ENCODE measurements around the gene ATP13A4.

Gene ATP13A4

GRCh38 chr3:193554811-193555210 is at the start of gene ATP13A4:
TSS of gene ATP13A4 (minus strand) at chr3:193554895. CDS start at chr3:193554799, 96 bp downstream.
- DNase-seq = no peak

GRCh38 chr3:193599393-193599792 is 44.7 kb upstream of the ATP13A4 start:
- DNase-seq = no peak

- DNase-seq = no peak
Observed at GRCh38 chr3:193598202-193598601, 43.5 kb upstream of the ATP13A4 start.

GRCh38 chr3:193595939-193596487 is 41.3 kb upstream of the ATP13A4 start:
- DNase-seq = no peak

GRCh38 chr3:193594946-193595689 is 40.4 kb upstream of the ATP13A4 start:
- no peak for DNase-seq

GRCh38 chr3:193593668-193594030 is 39.0 kb upstream of the ATP13A4 start:
- peak in 3 of 6 experiments; percentile 12 to 39 (median 27) for DNase-seq

- DNase-seq = peak; percentile 62 to 84 (median 79)
Observed at GRCh38 chr3:193592841-193593667, 38.4 kb upstream of the ATP13A4 start, which contains the start of gene OPA1. TSS of gene OPA1 (plus strand) at chr3:193593208. CDS start at chr3:193593378, 170 bp downstream.

- no peak for DNase-seq
Observed at GRCh38 chr3:193590088-193590856, 35.6 kb upstream of the ATP13A4 start.

- DNase-seq = no peak
Observed at GRCh38 chr3:193589616-193590015, 34.9 kb upstream of the ATP13A4 start.

- no peak for DNase-seq
Observed at GRCh38 chr3:193589129-193589528, 34.4 kb upstream of the ATP13A4 start.

GRCh38 chr3:193586526-193586925 is 31.8 kb upstream of the ATP13A4 start:
- DNase-seq = no peak

- no peak for DNase-seq
Observed at GRCh38 chr3:193585530-193585929, 30.8 kb upstream of the ATP13A4 start.

GRCh38 chr3:193574488-193575070 is 19.9 kb upstream of the ATP13A4 start:
- no peak for DNase-seq

GRCh38 chr3:193573403-193574191 is 18.9 kb upstream of the ATP13A4 start:
- no peak for DNase-seq

GRCh38 chr3:193572426-193572908 is 17.8 kb upstream of the ATP13A4 start:
- peak in 5 of 6 experiments; percentile 1 to 32 (median 19) for DNase-seq

- DNase-seq = no peak
Observed at GRCh38 chr3:193569119-193569518, 14.4 kb upstream of the ATP13A4 start.

GRCh38 chr3:193564012-193564411 is 9.3 kb upstream of the ATP13A4 start:
- DNase-seq = no peak

GRCh38 chr3:193563426-193563825 is 8.7 kb upstream of the ATP13A4 start:
- no peak for DNase-seq

- no peak for DNase-seq
Observed at GRCh38 chr3:193560870-193561269, 6.2 kb upstream of the ATP13A4 start.

- DNase-seq = no peak
Observed at GRCh38 chr3:193560091-193560490, 5.4 kb upstream of the ATP13A4 start.

GRCh38 chr3:193559100-193559499 is 4.4 kb upstream of the ATP13A4 start:
- DNase-seq = no peak

All from stimulated activated naive CD4-positive, alpha-beta T cell (primary cell).